BLaER1 treated with 17β-estradiol and CSF1 and Interleukin-3, amounts not matched to agents 10 nM and 100 nM (cell line): ENCODE measurements around the gene ILDR2.
A peak's percentile ranks its signal among the peaks of the same experiment; 100 is the strongest.

Source experiments
- H3K27ac ChIP-seq, 11 experiments: shearing (Covaris generic); formaldehyde crosslinking; 2 replicates each; pipeline ENCODE4 v1.8.1; 2022
- H3K27me3 ChIP-seq, 11 experiments: shearing (Covaris generic); formaldehyde crosslinking; 2 replicates each; pipeline ENCODE4 v1.8.1; 2022
- H3K36me3 ChIP-seq, 11 experiments: shearing (Covaris generic); formaldehyde crosslinking; 2 replicates each; pipeline ENCODE4 v1.8.1; 2022
- H3K4me1 ChIP-seq, 10 experiments: shearing (Covaris generic); formaldehyde crosslinking; 2 replicates each; pipeline ENCODE4 v1.8.1; 2022
- H3K4me2 ChIP-seq, 11 experiments: shearing (Covaris generic); formaldehyde crosslinking; 2 replicates each; pipeline ENCODE4 v1.8.1; 2022
- H3K4me3 ChIP-seq, 10 experiments: shearing (Covaris generic); formaldehyde crosslinking; 2 replicates each; pipeline ENCODE4 v1.8.1; 2022
- H3K9ac ChIP-seq, 11 experiments: shearing (Covaris generic); formaldehyde crosslinking; 2 replicates each; pipeline ENCODE4 v1.8.1; 2022
- H3K9me3 ChIP-seq, 11 experiments: shearing (Covaris generic); formaldehyde crosslinking; replicated peaks in 1 of 11; 2 replicates each; pipeline ENCODE4 v1.8.1; 2022
- H4K20me1 ChIP-seq, 11 experiments: shearing (Covaris generic); formaldehyde crosslinking; 2 replicates each; pipeline ENCODE4 v1.8.1; 2022
- Cebpa-rat ChIP-seq, 11 experiments: shearing (Covaris generic); IDR thresholded peaks; 2 replicates each; pipeline ENCODE4 v1.8.1; 2022

Gene ILDR2

GRCh38 chr1:166875734-166876539, 99.4 kb downstream of the ILDR2 start, which contains the start of gene TADA1:
Gene TADA1 (minus strand): TSS chr1:166876264. CDS start chr1:166876233, 31 bp downstream.
- peaks cover 18 to 34% (median 27%) of the 10 kb centered on the region in 10 experiments for H3K4me1 ChIP-seq
- H3K4me3 ChIP-seq, result peak within 1 kb of the TSS; percentile 76 to 92 (median 86)
- H3K9ac ChIP-seq, result peak within 1 kb of the TSS; percentile 87 to 96 (median 92)
- H3K4me2 ChIP-seq, result peak within 1 kb of the TSS; percentile 79 to 95 (median 88)
- H3K9me3 ChIP-seq, result peaks cover 0 to 14% (median 7%) of the 10 kb centered on the region in 11 experiments; a peak in 17 of 22 replicates
- H4K20me1 ChIP-seq, result peaks cover 0 to 44% (median 28%) of the 10 kb centered on the region in 11 experiments; a peak in 12 of 22 replicates
- H3K27ac ChIP-seq, result peak within 1 kb of the TSS; percentile 71 to 95 (median 92)
- H3K27me3 ChIP-seq, result no peaks in the 10 kb centered on the region
- peaks cover 0 to 15% (median 6%) of the 10 kb centered on the region in 11 experiments; a peak in 8 of 22 replicates for H3K36me3 ChIP-seq
- no peak for TF ChIP-seq Cebpa-rat (IDR thresholded peaks at IDR 0.05)

- Histone ChIP-seq H3K4me3 (peak overlapping the region; percentile 76 to 92 (median 86)), H4K20me1 (peaks cover 4 to 51% (median 34%) of the 10 kb centered on the region in 11 experiments; a peak in 16 of 22 replicates), H3K9me3 (peaks cover 0 to 14% (median 7%) of the 10 kb centered on the region in 11 experiments; a peak in 17 of 22 replicates), H3K9ac (peak overlapping the region; percentile 87 to 96 (median 92)), H3K36me3 (peaks cover 0 to 19% (median 10%) of the 10 kb centered on the region in 11 experiments; a peak in 13 of 22 replicates), H3K27ac (peak overlapping the region; percentile 71 to 95 (median 92)), H3K4me1 (peaks cover 18 to 34% (median 27%) of the 10 kb centered on the region in 10 experiments), H3K4me2 (peak overlapping the region; percentile 79 to 95 (median 88)), H3K27me3 (no peaks in the 10 kb centered on the region)
- no peak for TF ChIP-seq Cebpa-rat (IDR thresholded peaks at IDR 0.05)
Measured at GRCh38 chr1:166875302-166875733, 100.0 kb downstream of the ILDR2 start.

GRCh38 chr1:166874464-166874863, 100.9 kb downstream of the ILDR2 start:
- peak overlapping the region; percentile 79 to 95 (median 88); a peak in 21 of 22 replicates for H3K4me2 ChIP-seq
- H3K4me3 ChIP-seq, result peak overlapping the region in 2 of 10 experiments; percentile 82 to 92; a peak in 3 of 20 replicates
- peak overlapping the region in 4 of 11 experiments; percentile 12 to 94 (median 92); a peak in 2 of 22 replicates for H3K9ac ChIP-seq

GRCh38 chr1:166870584-166870983, 104.8 kb downstream of the ILDR2 start:
- H4K20me1 ChIP-seq, result peaks cover 21 to 78% (median 47%) of the 10 kb centered on the region in 11 experiments; a peak in 18 of 22 replicates
- no peak overlapping the region for H3K4me2 ChIP-seq
- H3K9me3 ChIP-seq, result no peaks in the 10 kb centered on the region
- peaks cover 12 to 26% (median 20%) of the 10 kb centered on the region in 10 experiments for H3K4me1 ChIP-seq
- H3K9ac ChIP-seq, result no peak overlapping the region
- no peak overlapping the region for H3K4me3 ChIP-seq
- peaks cover 37 to 67% (median 50%) of the 10 kb centered on the region in 11 experiments for H3K36me3 ChIP-seq
- H3K27ac ChIP-seq, result no peak overlapping the region
- H3K27me3 ChIP-seq, result no peaks in the 10 kb centered on the region
- TF ChIP-seq Cebpa-rat (IDR thresholded peaks at IDR 0.05), result no peak

More at GRCh38 chr1:166874464-166874863, 100.9 kb downstream of the ILDR2 start:
- no peak overlapping the region for H3K27ac ChIP-seq
- H3K4me1 ChIP-seq, result peaks cover 18 to 34% (median 27%) of the 10 kb centered on the region in 10 experiments
- no peak for TF ChIP-seq Cebpa-rat (IDR thresholded peaks at IDR 0.05)
- peaks cover 0 to 28% (median 12%) of the 10 kb centered on the region in 11 experiments; a peak in 13 of 22 replicates for H3K36me3 ChIP-seq
- H4K20me1 ChIP-seq, result peaks cover 12 to 59% (median 43%) of the 10 kb centered on the region in 11 experiments; a peak in 17 of 22 replicates
- H3K27me3 ChIP-seq, result no peaks in the 10 kb centered on the region
- peaks cover 0 to 14% (median 7%) of the 10 kb centered on the region in 11 experiments; a peak in 17 of 22 replicates for H3K9me3 ChIP-seq

- peaks cover 22 to 72% (median 38%) of the 10 kb centered on the region in 11 experiments; a peak in 18 of 22 replicates for H4K20me1 ChIP-seq
- H3K9ac ChIP-seq, result no peak overlapping the region
- H3K4me1 ChIP-seq, result peaks cover 2 to 17% (median 10%) of the 10 kb centered on the region in 10 experiments
- no peak overlapping the region for H3K4me2 ChIP-seq
- no peak overlapping the region for H3K27ac ChIP-seq
- no peaks in the 10 kb centered on the region for H3K9me3 ChIP-seq
- no peak for TF ChIP-seq Cebpa-rat (IDR thresholded peaks at IDR 0.05)
- no peaks in the 10 kb centered on the region for H3K27me3 ChIP-seq
- no peak overlapping the region for H3K4me3 ChIP-seq
- peaks cover 48 to 78% (median 60%) of the 10 kb centered on the region in 11 experiments for H3K36me3 ChIP-seq
Measured at GRCh38 chr1:166869318-166870099, 105.8 kb downstream of the ILDR2 start.

GRCh38 chr1:166868639-166869038, 106.7 kb downstream of the ILDR2 start:
- no peaks in the 10 kb centered on the region for H3K9me3 ChIP-seq
- H3K4me2 ChIP-seq, result no peak overlapping the region
- no peak overlapping the region for H3K4me3 ChIP-seq
- H3K9ac ChIP-seq, result no peak overlapping the region
- no peaks in the 10 kb centered on the region for H3K27me3 ChIP-seq
- TF ChIP-seq Cebpa-rat (IDR thresholded peaks at IDR 0.05), result 0 out of 22 replicates have a peak, but pooled peaks of 2 of the 11 experiments have one; percentile 13 to 36
- peaks cover 25 to 68% (median 35%) of the 10 kb centered on the region in 11 experiments; a peak in 18 of 22 replicates for H4K20me1 ChIP-seq
- peaks cover 0 to 9% (median 2%) of the 10 kb centered on the region in 10 experiments; a peak in 5 of 20 replicates for H3K4me1 ChIP-seq
- peaks cover 57 to 85% (median 69%) of the 10 kb centered on the region in 11 experiments for H3K36me3 ChIP-seq
- no peak overlapping the region for H3K27ac ChIP-seq

GRCh38 chr1:166865926-166866325, 109.4 kb downstream of the ILDR2 start:
- Histone ChIP-seq H3K27ac (no peak overlapping the region), H3K4me3 (no peak overlapping the region), H3K4me1 (no peaks in the 10 kb centered on the region), H3K4me2 (no peak overlapping the region), H3K9me3 (no peaks in the 10 kb centered on the region), H3K9ac (no peak overlapping the region), H3K36me3 (peaks cover 78 to 98% (median 85%) of the 10 kb centered on the region in 11 experiments), H4K20me1 (peaks cover 14 to 51% (median 28%) of the 10 kb centered on the region in 11 experiments; a peak in 18 of 22 replicates), H3K27me3 (no peaks in the 10 kb centered on the region)
- no peak for TF ChIP-seq Cebpa-rat (IDR thresholded peaks at IDR 0.05)

GRCh38 chr1:166859597-166859996, 115.7 kb downstream of the ILDR2 start:
- no peak for TF ChIP-seq Cebpa-rat (IDR thresholded peaks at IDR 0.05)
- Histone ChIP-seq H3K9ac (no peak overlapping the region), H3K4me3 (no peak overlapping the region), H3K27ac (no peak overlapping the region), H3K9me3 (no peaks in the 10 kb centered on the region), H3K27me3 (no peaks in the 10 kb centered on the region), H3K4me2 (no peak overlapping the region), H4K20me1 (peaks cover 40 to 73% (median 61%) of the 10 kb centered on the region in 11 experiments; a peak in 20 of 22 replicates), H3K4me1 (no peaks in the 10 kb centered on the region), H3K36me3 (peaks cover 96 to 100% (median 99%) of the 10 kb centered on the region in 11 experiments)
